Neural cell (in vitro differentiated cells): ENCODE data around the gene SPATA2L.

Experiments used
- MXI1 ChIP-seq: fragments of 450-650 bp; conservative IDR thresholded peaks from 2 replicates; pipeline ENCODE4 v1.6.1; 2014; ENCODE audit warnings: antibody characterized with exemption, mild to moderate bottlenecking; ENCODE audit not compliant: poor library complexity, severe bottlenecking
- TF ChIP-seq, protein P1 (sequence below): fragments of 450-650 bp; IDR thresholded peaks from 2 replicates; pipeline ENCODE4 v1.5.1; 2014; ENCODE audit warnings: antibody characterized with exemption, mild to moderate bottlenecking, moderate library complexity; ENCODE audit not compliant: poor library complexity, severe bottlenecking

GRCh38 chr16:89678258-89678657, 23.2 kb downstream of the SPATA2L start:
- TF ChIP-seq, protein P1, sequence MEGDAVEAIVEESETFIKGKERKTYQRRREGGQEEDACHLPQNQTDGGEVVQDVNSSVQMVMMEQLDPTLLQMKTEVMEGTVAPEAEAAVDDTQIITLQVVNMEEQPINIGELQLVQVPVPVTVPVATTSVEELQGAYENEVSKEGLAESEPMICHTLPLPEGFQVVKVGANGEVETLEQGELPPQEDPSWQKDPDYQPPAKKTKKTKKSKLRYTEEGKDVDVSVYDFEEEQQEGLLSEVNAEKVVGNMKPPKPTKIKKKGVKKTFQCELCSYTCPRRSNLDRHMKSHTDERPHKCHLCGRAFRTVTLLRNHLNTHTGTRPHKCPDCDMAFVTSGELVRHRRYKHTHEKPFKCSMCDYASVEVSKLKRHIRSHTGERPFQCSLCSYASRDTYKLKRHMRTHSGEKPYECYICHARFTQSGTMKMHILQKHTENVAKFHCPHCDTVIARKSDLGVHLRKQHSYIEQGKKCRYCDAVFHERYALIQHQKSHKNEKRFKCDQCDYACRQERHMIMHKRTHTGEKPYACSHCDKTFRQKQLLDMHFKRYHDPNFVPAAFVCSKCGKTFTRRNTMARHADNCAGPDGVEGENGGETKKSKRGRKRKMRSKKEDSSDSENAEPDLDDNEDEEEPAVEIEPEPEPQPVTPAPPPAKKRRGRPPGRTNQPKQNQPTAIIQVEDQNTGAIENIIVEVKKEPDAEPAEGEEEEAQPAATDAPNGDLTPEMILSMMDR, result no peak
- no peak for TF ChIP-seq MXI1
